HG02884 (cell line): ENCODE results near the gene EPHB2.

Experiments used
- ATAC-seq: cut with Tn5 transposase; IDR thresholded peaks from one replicate; pipeline ENCODE4 v1.9.1; 2021; ENCODE audit warnings: mild to moderate bottlenecking, moderate library complexity; ENCODE audit not compliant: unreplicated experiment

EPHB2 gene

GRCh38 chr1:22796642-22797041 is 86.0 kb downstream of the EPHB2 start:
- ATAC-seq, result no peak

- no peak for ATAC-seq
Measured at GRCh38 chr1:22798083-22798482, 87.4 kb downstream of the EPHB2 start.

- ATAC-seq, result no peak
Measured at GRCh38 chr1:22799971-22800370, 89.3 kb downstream of the EPHB2 start.

GRCh38 chr1:22800629-22801028 is 90.0 kb downstream of the EPHB2 start:
- no peak for ATAC-seq

GRCh38 chr1:22801347-22801746 is 90.7 kb downstream of the EPHB2 start:
- no peak for ATAC-seq

GRCh38 chr1:22801761-22802160 is 91.1 kb downstream of the EPHB2 start:
- no peak for ATAC-seq

GRCh38 chr1:22803833-22804232 is 93.2 kb downstream of the EPHB2 start:
- ATAC-seq, result no peak

GRCh38 chr1:22804406-22804805 is 93.8 kb downstream of the EPHB2 start:
- ATAC-seq, result no peak

GRCh38 chr1:22804969-22805671 is 94.5 kb downstream of the EPHB2 start:
- no peak for ATAC-seq

- no peak for ATAC-seq
Measured at GRCh38 chr1:22805672-22806038, 95.0 kb downstream of the EPHB2 start.

GRCh38 chr1:22806584-22806983 is 95.9 kb downstream of the EPHB2 start:
- no peak for ATAC-seq

GRCh38 chr1:22807340-22807739 is 96.7 kb downstream of the EPHB2 start:
- no peak for ATAC-seq

GRCh38 chr1:22808186-22808675 is 97.6 kb downstream of the EPHB2 start:
- no peak for ATAC-seq

GRCh38 chr1:22808676-22809483 is 98.2 kb downstream of the EPHB2 start:
- no peak for ATAC-seq

- no peak for ATAC-seq
Measured at GRCh38 chr1:22809783-22810182, 99.1 kb downstream of the EPHB2 start.

- no peak for ATAC-seq
Measured at GRCh38 chr1:22810378-22810777, 99.7 kb downstream of the EPHB2 start.

- ATAC-seq, result no peak
Measured at GRCh38 chr1:22812092-22812880, 101.6 kb downstream of the EPHB2 start.

GRCh38 chr1:22812993-22813790 is 102.6 kb downstream of the EPHB2 start:
- no peak for ATAC-seq

GRCh38 chr1:22814176-22815042 is 103.8 kb downstream of the EPHB2 start:
- no peak for ATAC-seq

GRCh38 chr1:22815043-22815365 is 104.4 kb downstream of the EPHB2 start:
- ATAC-seq, result no peak
